HEK293T (cell line): ENCODE results near the gene ANKDD1A.

Experiments used
- CTCF ChIA-PET: fragments of 350-600 bp; formaldehyde crosslinking; extraction: SDS; loops from one replicate; lab custom pipeline; 2021; ENCODE audit warnings: antibody characterized with exemption, inconsistent platforms; lab: Yijun Ruan, JAX
- POLR2A ChIA-PET: fragments of 350-600 bp; formaldehyde crosslinking; extraction: SDS; loops from one replicate; lab custom pipeline; 2020; ENCODE audit warnings: antibody characterized with exemption, inconsistent platforms; lab: Yijun Ruan, JAX
- DNase-seq: peaks from one replicate; pipeline ENCODE4 v3.0.0; 2012; ENCODE audit warnings: mixed read lengths; ENCODE audit errors: extremely low spot score
- ARNT ChIP-seq: fragments of 450-650 bp; IDR thresholded peaks from 2 replicates; pipeline ENCODE4 v1.6.1; 2017; ENCODE audit warnings: mild to moderate bottlenecking
- BHLHE40 ChIP-seq: fragments of 450-650 bp; IDR thresholded peaks from 2 replicates; pipeline ENCODE4 v1.6.1; 2016; ENCODE audit warnings: mild to moderate bottlenecking, moderate library complexity, borderline replicate concordance
- CTBP1 ChIP-seq: fragments of 450-650 bp; IDR thresholded peaks from 2 replicates; pipeline ENCODE4 v1.6.1; 2016; ENCODE audit warnings: borderline replicate concordance
- ELF4 ChIP-seq: fragments of 450-650 bp; IDR thresholded peaks from 2 replicates; pipeline ENCODE4 v1.6.1; 2017; ENCODE audit warnings: antibody characterized with exemption
- FOXA1 ChIP-seq: fragments of 450-650 bp; IDR thresholded peaks from 2 replicates; pipeline ENCODE4 v1.6.1; 2016; ENCODE audit warnings: mild to moderate bottlenecking
- FOXK2 ChIP-seq: fragments of 450-650 bp; IDR thresholded peaks from 2 replicates; pipeline ENCODE4 v1.6.1; 2016; ENCODE audit warnings: mild to moderate bottlenecking
- FOXM1 ChIP-seq: fragments of 450-650 bp; IDR thresholded peaks from 2 replicates; pipeline ENCODE4 v1.6.1; 2017; ENCODE audit warnings: mild to moderate bottlenecking, borderline replicate concordance
- HDGF ChIP-seq: fragments of 450-650 bp; IDR thresholded peaks from 2 replicates; pipeline ENCODE4 v1.6.1; 2017; ENCODE audit warnings: antibody characterized with exemption, borderline replicate concordance
- L3MBTL2 ChIP-seq: fragments of 450-650 bp; conservative IDR thresholded peaks from 2 replicates; pipeline ENCODE4 v1.6.1; 2016; ENCODE audit warnings: mild to moderate bottlenecking
- LEF1 ChIP-seq: fragments of 450-650 bp; IDR thresholded peaks from 2 replicates; pipeline ENCODE4 v1.6.1; 2017; ENCODE audit warnings: mild to moderate bottlenecking, borderline replicate concordance
- NFRKB ChIP-seq: fragments of 450-650 bp; IDR thresholded peaks from 2 replicates; pipeline ENCODE4 v1.6.1; 2016; ENCODE audit warnings: mild to moderate bottlenecking, moderate library complexity
- PKNOX1 ChIP-seq: fragments of 450-650 bp; IDR thresholded peaks from 2 replicates; pipeline ENCODE4 v1.6.1; 2016
- SP1 ChIP-seq: fragments of 450-650 bp; IDR thresholded peaks from 2 replicates; pipeline ENCODE4 v1.6.1; 2017
- SUZ12 ChIP-seq: fragments of 450-650 bp; IDR thresholded peaks from 2 replicates; pipeline ENCODE4 v1.6.1; 2016; ENCODE audit warnings: mild to moderate bottlenecking
- TARDBP ChIP-seq: fragments of 450-650 bp; IDR thresholded peaks from 2 replicates; pipeline ENCODE4 v1.6.1; 2016
- ZNF384 ChIP-seq: fragments of 450-650 bp; IDR thresholded peaks from 2 replicates; pipeline ENCODE4 v1.6.1; 2016

Gene ANKDD1A

DNA sequence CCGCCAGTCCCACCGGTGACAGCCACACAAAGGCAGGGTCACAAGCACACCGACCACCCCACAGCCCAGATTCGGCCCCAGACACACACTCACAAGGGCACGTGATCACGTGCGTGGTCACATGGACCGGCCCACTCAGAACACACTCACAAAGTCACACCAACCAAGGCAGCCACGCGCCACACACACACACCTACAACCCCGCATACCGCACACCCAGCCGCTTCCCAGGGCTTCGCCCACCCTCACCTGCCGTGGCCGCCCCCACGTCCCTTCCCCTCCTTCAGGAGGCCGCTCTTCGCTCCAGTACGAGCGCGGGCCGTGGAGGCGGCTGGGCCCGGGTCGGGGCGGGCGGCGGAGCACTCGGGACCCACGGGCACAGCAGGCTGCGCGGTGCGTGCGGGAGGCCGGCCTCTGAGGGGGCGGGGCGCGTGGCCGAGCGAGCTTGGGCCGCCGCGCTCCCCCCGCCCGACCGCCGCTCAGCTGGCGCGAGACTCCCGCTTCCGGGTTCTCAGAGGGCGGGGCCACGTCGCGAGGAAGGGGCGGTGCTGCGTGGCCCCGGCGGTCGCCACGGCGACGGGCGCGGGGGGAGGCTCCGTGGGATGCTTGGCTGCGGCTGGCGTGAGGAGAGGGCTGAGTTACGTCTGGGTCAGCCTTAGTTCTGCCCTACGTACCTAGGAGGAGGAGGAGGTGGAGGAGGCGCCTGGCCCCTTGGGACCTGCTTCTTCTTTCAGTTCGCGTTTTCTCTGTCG is 77.9 kb downstream of the ANKDD1A start, which contains the start of gene SPG21:
Gene SPG21 (minus strand): TSS at position 499 of the 752 bp plus-strand sequence. CDS start 6,345 bp downstream, outside the sequence.
- ChIA-PET CTCF (interaction anchor here (0.5 kb wide), 1 partner anchor 152 kb away, joined by 3 read pairs; no protein-coding TSS in a partner anchor), POLR2A (interaction anchor here (0.6 to 1.4 kb wide), 4 partner anchors 8 to 96 kb away, joined by 3 to 5 read pairs (median 3); no protein-coding TSS in a partner anchor)
- DNase-seq, result peak; percentile 89
- TF ChIP-seq L3MBTL2 (peak; percentile 50), HDGF (no peak), ARNT (peak; percentile 55; the same call in 1 of the 2 replicates), FOXM1 (0 out of 2 replicates have a peak, but pooled peaks have one; percentile 29), TARDBP (peak; percentile 78), LEF1 (0 out of 2 replicates have a peak, but pooled peaks have one; percentile 30), SUZ12 (no peak)

DNA sequence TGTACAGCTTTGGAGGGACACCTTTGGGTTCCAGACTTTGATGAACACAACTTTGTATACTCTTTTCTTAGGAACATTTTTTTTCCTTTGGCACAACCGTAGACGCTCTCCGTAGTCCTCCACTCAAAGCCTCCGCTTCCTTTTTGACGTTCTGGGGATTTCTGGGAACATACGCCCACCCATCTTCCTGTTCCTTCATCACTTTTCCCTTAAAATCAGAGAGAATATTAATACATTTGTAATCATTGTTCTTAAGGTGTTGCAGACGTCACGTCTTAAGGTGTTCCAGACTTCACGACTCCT is 78.4 kb downstream of the ANKDD1A start:
- TF ChIP-seq PKNOX1, result no peak
- TF ChIP-seq SUZ12, result no peak
- no peak for TF ChIP-seq FOXK2
- CTCF ChIA-PET, result interaction anchor here (0.5 kb wide), 1 partner anchor 153 kb away, joined by 3 read pairs; no protein-coding TSS in a partner anchor
- POLR2A ChIA-PET, result interaction anchor here (0.6 to 1.4 kb wide), 4 partner anchors 8 to 97 kb away, joined by 3 to 5 read pairs (median 3); no protein-coding TSS in a partner anchor
- DNase-seq, result no peak

DNA sequence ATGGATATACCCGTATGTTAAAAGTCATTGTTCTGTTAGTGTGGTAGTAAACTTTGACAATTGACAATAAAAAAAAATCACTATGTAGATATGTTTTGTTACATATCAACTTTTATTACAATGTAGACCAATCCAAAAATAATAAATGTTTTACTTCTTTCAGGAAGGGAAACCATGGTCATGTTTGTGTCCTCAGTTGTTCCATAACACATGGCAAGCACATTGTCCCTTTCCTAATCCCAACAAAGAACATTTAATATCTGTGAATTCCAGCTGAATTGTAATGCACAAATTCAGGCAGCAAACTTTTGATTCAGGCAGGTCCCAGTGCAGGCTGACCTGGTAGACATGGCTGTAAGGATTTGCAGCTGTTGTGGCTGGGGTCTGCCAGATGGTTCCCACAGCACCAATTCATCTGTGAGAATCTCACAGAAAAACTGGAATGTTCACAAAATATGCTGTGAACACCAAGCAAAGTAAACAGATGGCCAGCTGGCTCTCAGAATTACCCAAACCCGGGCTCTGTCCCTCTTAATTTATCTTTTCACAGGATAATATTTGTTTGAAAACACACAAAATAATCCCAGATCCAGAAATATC is 79.9 kb downstream of the ANKDD1A start:
- POLR2A ChIA-PET, result no interaction called here
- DNase-seq, result no peak
- CTCF ChIA-PET, result no interaction called here
- TF ChIP-seq CTBP1, result no peak
- TF ChIP-seq SUZ12, result no peak
- TF ChIP-seq LEF1, result no peak
- TF ChIP-seq FOXK2, result no peak
- TF ChIP-seq FOXM1, result no peak
- TF ChIP-seq ELF4, result no peak
- TF ChIP-seq BHLHE40, result no peak
- TF ChIP-seq SP1, result no peak
- no peak for TF ChIP-seq FOXA1
- no peak for TF ChIP-seq ZNF384
- TF ChIP-seq TARDBP, result no peak
- TF ChIP-seq PKNOX1, result no peak
- no peak for TF ChIP-seq NFRKB
- TF ChIP-seq HDGF, result no peak
- no peak for TF ChIP-seq ARNT

DNA sequence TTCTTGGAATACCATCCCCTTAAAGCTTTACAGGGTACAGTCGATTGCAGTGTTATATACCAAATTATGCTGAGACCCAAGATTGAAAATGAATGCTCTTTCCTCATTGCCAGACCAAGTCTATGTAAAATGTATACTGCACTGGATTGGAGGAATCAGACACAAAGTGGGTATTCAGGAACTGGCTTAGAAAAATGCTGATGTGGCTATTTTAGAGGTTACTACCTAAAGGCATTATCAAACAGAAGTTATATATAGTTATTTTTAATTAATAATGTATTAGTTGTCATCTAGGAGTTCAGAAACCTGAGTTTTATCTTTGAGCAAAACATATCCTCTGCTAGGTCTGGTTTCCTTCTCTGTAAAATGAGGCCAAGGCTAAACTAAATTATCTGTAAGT is 81.6 kb downstream of the ANKDD1A start:
- POLR2A ChIA-PET, result no interaction called here
- CTCF ChIA-PET, result no interaction called here
- DNase-seq, result no peak
- no peak for TF ChIP-seq FOXK2
- no peak for TF ChIP-seq FOXA1
- TF ChIP-seq FOXM1, result no peak
- no peak for TF ChIP-seq ZNF384
- no peak for TF ChIP-seq ARNT
- TF ChIP-seq BHLHE40, result no peak
- no peak for TF ChIP-seq TARDBP
- TF ChIP-seq SUZ12, result no peak
- no peak for TF ChIP-seq NFRKB
- no peak for TF ChIP-seq L3MBTL2
- no peak for TF ChIP-seq SP1

- TF ChIP-seq ZNF384 (no peak), TARDBP (no peak), FOXA1 (no peak), CTBP1 (no peak), ELF4 (no peak), ARNT (no peak), PKNOX1 (no peak), L3MBTL2 (no peak), BHLHE40 (no peak), SP1 (no peak), FOXM1 (no peak), LEF1 (no peak), NFRKB (no peak), SUZ12 (no peak), FOXK2 (no peak), HDGF (no peak)
- CTCF ChIA-PET, result interaction anchor here (0.5 to 0.6 kb wide), 2 partner anchors 17 to 52 kb away, joined by 3 to 5 read pairs; no protein-coding TSS in a partner anchor
- DNase-seq, result no peak
- POLR2A ChIA-PET, result no interaction called here
These were observed 85.4 kb downstream of the ANKDD1A start for GRCh38 chr15:64997066-64997465.
